C4-2B (cell line): ENCODE measurements around the gene EXOC6B.

ENCODE experiments used
- CTCF ChIP-seq: fragments of 450-650 bp; conservative IDR thresholded peaks from 2 replicates; pipeline ENCODE4 v1.5.1; 2017; ENCODE audit warnings: mild to moderate bottlenecking
- ZFX ChIP-seq: fragments of 450-650 bp; IDR thresholded peaks from 2 replicates; pipeline ENCODE4 v1.6.1; 2017

- no peak for TF ChIP-seq CTCF
- TF ChIP-seq ZFX = no peak
These were observed 687.6 kb downstream of the EXOC6B start for GRCh38 chr2:72138011-72138881.
